ENCODE results near the gene CEBPZ. TPM values are rescaled to one million over a fixed set of nuclear protein-coding genes. Genes with fewer than 3 reads are reported as not detected.

The CEBPZ gene
- total RNA-seq, 1 donor from 2014 or later: 47.5 TPM

DNA sequence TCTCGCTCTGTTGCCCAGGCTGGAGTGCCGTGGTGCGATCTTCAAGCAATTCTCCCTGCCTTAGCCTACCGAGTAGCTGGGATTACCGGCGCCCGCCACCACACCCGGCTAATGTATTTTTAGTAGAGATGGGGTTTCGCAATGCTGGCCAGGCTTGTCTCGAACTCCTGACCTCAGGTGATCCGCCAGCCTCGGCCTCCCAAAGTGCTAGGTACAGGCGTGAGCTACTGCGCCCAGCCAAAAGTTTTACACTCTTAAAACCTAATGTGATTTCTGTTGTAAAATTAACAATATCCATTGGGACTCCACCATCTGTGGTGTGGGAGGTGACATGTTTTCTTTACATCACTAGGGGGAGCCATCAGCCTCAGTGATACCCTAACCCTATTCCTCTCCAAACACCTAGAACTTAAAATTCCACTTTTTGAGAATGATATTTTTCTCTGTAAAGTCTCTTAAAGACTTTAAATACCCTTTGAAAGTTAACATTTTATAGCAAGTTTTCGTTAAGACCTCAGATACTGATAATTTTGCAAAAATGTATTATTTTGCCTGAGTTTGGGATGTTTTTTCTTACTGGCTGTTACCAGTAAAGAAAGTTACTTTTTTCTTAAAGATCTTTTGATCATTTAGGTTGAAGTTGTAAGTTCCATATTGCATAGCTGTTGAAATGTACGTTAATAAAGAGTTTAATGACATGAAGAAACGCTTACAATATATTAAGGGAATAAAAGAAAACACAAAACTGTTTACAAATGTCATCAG is 63.0 kb downstream of the CEBPZ start:
- Mint-ChIP-seq H3K4me3 (ENCODE audit: unreplicated experiment) (no peak overlapping the region), H3K27me3 (ENCODE audit: low read depth, unreplicated experiment) (no peaks in the 10 kb centered on the region), H3K9me3 (ENCODE audit: unreplicated experiment) (peaks cover 8% of the 10 kb centered on the region), H3K27ac (ENCODE audit: unreplicated experiment) (no peak overlapping the region), H3K36me3 (ENCODE audit: low read depth, unreplicated experiment) (no peaks in the 10 kb centered on the region), H3K4me1 (ENCODE audit: low read depth, unreplicated experiment) (peaks cover 2% of the 10 kb centered on the region)
- H4K20me1 ChIP-seq (ENCODE audit: insufficient read depth, low read length): no peaks in the 10 kb centered on the region
- H3K36me3 ChIP-seq (ENCODE audit: insufficient read depth, low read length): no peaks in the 10 kb centered on the region
- peak overlapping the region; percentile 45 for H2AFZ ChIP-seq (ENCODE audit: low read depth, low read length)
- TF ChIP-seq EZH2 (IDR thresholded peaks at IDR 0.05; ENCODE audit: insufficient read depth, low read length): no peak
- TF ChIP-seq, protein P1, sequence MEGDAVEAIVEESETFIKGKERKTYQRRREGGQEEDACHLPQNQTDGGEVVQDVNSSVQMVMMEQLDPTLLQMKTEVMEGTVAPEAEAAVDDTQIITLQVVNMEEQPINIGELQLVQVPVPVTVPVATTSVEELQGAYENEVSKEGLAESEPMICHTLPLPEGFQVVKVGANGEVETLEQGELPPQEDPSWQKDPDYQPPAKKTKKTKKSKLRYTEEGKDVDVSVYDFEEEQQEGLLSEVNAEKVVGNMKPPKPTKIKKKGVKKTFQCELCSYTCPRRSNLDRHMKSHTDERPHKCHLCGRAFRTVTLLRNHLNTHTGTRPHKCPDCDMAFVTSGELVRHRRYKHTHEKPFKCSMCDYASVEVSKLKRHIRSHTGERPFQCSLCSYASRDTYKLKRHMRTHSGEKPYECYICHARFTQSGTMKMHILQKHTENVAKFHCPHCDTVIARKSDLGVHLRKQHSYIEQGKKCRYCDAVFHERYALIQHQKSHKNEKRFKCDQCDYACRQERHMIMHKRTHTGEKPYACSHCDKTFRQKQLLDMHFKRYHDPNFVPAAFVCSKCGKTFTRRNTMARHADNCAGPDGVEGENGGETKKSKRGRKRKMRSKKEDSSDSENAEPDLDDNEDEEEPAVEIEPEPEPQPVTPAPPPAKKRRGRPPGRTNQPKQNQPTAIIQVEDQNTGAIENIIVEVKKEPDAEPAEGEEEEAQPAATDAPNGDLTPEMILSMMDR (IDR thresholded peaks at IDR 0.05; ENCODE audit: insufficient read depth, low read depth, low read length): peak; percentile 67
- DNase-seq (ENCODE audit: low read depth) (peak; percentile 23), FAIRE-seq (peak; percentile 23)
- H3K4me1 ChIP-seq (ENCODE audit: insufficient read depth, low read length): no peaks in the 10 kb centered on the region
- no peaks in the 10 kb centered on the region for H3K27me3 ChIP-seq (ENCODE audit: insufficient read depth, low read length)
- no peaks in the 10 kb centered on the region for H3K79me2 ChIP-seq (ENCODE audit: insufficient read depth, low read length)
- H3K9ac ChIP-seq (ENCODE audit: low read length): no peak overlapping the region
- H3K4me3 ChIP-seq (ENCODE audit: insufficient read depth, low read depth, low read length): no peak overlapping the region
- H3K4me2 ChIP-seq (ENCODE audit: low read length): no peak overlapping the region
- no peak overlapping the region for H3K27ac ChIP-seq (ENCODE audit: low read depth, low read length)
- H3K9me3 ChIP-seq (ENCODE audit: insufficient read depth, low read depth, low read length): no peaks in the 10 kb centered on the region

DNA sequence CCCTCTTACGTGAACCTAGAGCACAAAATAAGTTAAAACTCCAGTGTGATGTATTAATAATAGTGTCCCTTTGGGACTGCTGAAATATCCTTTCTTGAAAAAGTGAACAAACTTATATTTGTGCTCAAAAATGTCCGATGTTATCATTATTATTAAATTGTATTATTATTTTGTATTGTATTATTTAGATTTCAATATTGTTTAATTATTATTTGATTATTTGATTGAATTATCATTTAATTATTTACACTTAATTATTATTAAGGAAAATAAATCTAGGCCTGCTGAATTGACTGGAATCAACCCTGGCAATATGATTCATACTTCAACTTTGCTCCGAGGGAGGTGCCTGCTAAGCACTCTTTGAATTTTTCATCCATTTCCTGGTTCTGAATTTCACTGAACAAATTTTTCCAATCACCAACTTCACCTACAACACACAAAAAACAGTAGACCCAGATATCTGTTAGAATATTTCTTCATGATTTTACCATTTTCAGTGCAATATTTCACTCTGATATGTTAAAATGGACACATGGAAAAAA is 63.7 kb downstream of the CEBPZ start:
- Mint-ChIP-seq H3K27me3 (ENCODE audit: low read depth, unreplicated experiment) (no peaks in the 10 kb centered on the region), H3K4me1 (ENCODE audit: low read depth, unreplicated experiment) (peaks cover 2% of the 10 kb centered on the region), H3K27ac (ENCODE audit: unreplicated experiment) (no peak overlapping the region), H3K4me3 (ENCODE audit: unreplicated experiment) (no peak overlapping the region), H3K9me3 (ENCODE audit: unreplicated experiment) (peaks cover 8% of the 10 kb centered on the region), H3K36me3 (ENCODE audit: low read depth, unreplicated experiment) (no peaks in the 10 kb centered on the region)
- H3K4me1 ChIP-seq (ENCODE audit: insufficient read depth, low read length): no peaks in the 10 kb centered on the region
- no peaks in the 10 kb centered on the region for H3K9me3 ChIP-seq (ENCODE audit: insufficient read depth, low read depth, low read length)
- H3K27ac ChIP-seq (ENCODE audit: low read depth, low read length): no peak overlapping the region
- DNase-seq (ENCODE audit: low read depth): peak; percentile 12
- no peak overlapping the region for H3K4me3 ChIP-seq (ENCODE audit: insufficient read depth, low read depth, low read length)
- TF ChIP-seq, protein P1 (IDR thresholded peaks at IDR 0.05; ENCODE audit: insufficient read depth, low read depth, low read length): no peak
- TF ChIP-seq EZH2 (IDR thresholded peaks at IDR 0.05; ENCODE audit: insufficient read depth, low read length): no peak
- H3K79me2 ChIP-seq (ENCODE audit: insufficient read depth, low read length): no peaks in the 10 kb centered on the region
- no peak for FAIRE-seq
- H3K36me3 ChIP-seq (ENCODE audit: insufficient read depth, low read length): no peaks in the 10 kb centered on the region
- H2AFZ ChIP-seq (ENCODE audit: low read depth, low read length): peak overlapping the region; percentile 45
- H4K20me1 ChIP-seq (ENCODE audit: insufficient read depth, low read length): no peaks in the 10 kb centered on the region
- H3K27me3 ChIP-seq (ENCODE audit: insufficient read depth, low read length): no peaks in the 10 kb centered on the region
- H3K9ac ChIP-seq (ENCODE audit: low read length): no peak overlapping the region
- no peak overlapping the region for H3K4me2 ChIP-seq (ENCODE audit: low read length)

DNA sequence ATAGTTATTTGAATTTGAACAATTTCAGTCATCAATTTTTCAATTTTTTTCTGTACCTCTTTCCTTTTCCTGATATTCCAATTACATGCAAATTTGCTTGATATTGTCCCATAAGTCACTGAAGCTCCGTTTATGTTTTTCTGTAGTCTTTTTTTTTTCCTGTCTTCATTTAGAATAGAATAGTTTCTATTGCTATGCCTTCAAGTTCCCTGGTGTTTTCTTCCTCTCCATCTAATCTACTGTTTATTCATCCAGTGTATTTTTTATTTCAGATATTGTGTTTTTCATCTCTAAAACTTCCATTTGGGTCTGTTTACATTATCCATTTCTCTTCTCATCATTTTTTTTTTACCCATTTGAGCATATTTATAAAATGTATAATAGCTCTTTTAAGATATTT is 66.6 kb downstream of the CEBPZ start:
- Histone ChIP-seq H3K27ac (ENCODE audit: low read depth, low read length) (no peak overlapping the region), H3K4me1 (ENCODE audit: insufficient read depth, low read length) (no peaks in the 10 kb centered on the region), H3K79me2 (ENCODE audit: insufficient read depth, low read length) (no peaks in the 10 kb centered on the region), H3K9me3 (ENCODE audit: insufficient read depth, low read depth, low read length) (no peaks in the 10 kb centered on the region), H4K20me1 (ENCODE audit: insufficient read depth, low read length) (no peaks in the 10 kb centered on the region), H3K36me3 (ENCODE audit: insufficient read depth, low read length) (no peaks in the 10 kb centered on the region), H3K27me3 (ENCODE audit: insufficient read depth, low read length) (no peaks in the 10 kb centered on the region), H3K4me2 (ENCODE audit: low read length) (no peak overlapping the region), H3K4me3 (ENCODE audit: insufficient read depth, low read depth, low read length) (no peak overlapping the region), H2AFZ (ENCODE audit: low read depth, low read length) (no peak overlapping the region), H3K9ac (ENCODE audit: low read length) (no peak overlapping the region)
- Mint-ChIP-seq H3K9me3 (ENCODE audit: unreplicated experiment) (peaks cover 8% of the 10 kb centered on the region), H3K36me3 (ENCODE audit: low read depth, unreplicated experiment) (no peaks in the 10 kb centered on the region), H3K27me3 (ENCODE audit: low read depth, unreplicated experiment) (no peaks in the 10 kb centered on the region), H3K4me3 (ENCODE audit: unreplicated experiment) (no peak overlapping the region), H3K27ac (ENCODE audit: unreplicated experiment) (no peak overlapping the region), H3K4me1 (ENCODE audit: low read depth, unreplicated experiment) (peaks cover 7% of the 10 kb centered on the region)
- FAIRE-seq: no peak
- no peak for TF ChIP-seq EZH2 (IDR thresholded peaks at IDR 0.05; ENCODE audit: insufficient read depth, low read length)
- TF ChIP-seq, protein P1 (IDR thresholded peaks at IDR 0.05; ENCODE audit: insufficient read depth, low read depth, low read length): no peak
- DNase-seq (ENCODE audit: low read depth): no peak
